NCI-H1930 (cell line): ENCODE data around the gene PRDM2.
"Not testable (repeated sequence)": the region's sequence is repeated elsewhere in the genome, so short reads cannot be mapped to it uniquely, and the experiment has no call there.

ENCODE experiments used
- DNase-seq, 2 experiments: peaks; one replicate each; lab custom pipeline; 2025; lab: John Stamatoyannopoulos, UW

Gene PRDM2

DNA sequence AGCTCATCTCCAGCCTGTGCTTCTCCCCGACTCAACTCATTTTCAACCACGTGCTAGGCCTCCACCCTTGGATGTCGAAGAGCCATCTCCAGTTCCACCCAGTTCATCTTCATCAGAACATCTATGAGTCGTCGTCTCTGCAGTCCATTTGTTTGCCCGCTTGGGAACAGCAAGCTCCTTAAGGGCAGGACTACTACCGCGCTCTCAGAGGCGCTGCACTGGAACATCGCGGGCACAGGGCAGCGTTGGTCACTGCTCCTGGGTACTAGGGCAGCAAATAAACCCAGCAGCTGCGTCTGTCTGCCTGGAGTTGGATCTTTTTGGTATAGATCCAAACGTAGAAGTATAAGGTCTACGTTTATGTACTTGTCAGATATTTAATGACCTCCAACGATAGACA, 478 bp upstream of the PRDM2 start:
- DNase-seq, result no peak

DNA sequence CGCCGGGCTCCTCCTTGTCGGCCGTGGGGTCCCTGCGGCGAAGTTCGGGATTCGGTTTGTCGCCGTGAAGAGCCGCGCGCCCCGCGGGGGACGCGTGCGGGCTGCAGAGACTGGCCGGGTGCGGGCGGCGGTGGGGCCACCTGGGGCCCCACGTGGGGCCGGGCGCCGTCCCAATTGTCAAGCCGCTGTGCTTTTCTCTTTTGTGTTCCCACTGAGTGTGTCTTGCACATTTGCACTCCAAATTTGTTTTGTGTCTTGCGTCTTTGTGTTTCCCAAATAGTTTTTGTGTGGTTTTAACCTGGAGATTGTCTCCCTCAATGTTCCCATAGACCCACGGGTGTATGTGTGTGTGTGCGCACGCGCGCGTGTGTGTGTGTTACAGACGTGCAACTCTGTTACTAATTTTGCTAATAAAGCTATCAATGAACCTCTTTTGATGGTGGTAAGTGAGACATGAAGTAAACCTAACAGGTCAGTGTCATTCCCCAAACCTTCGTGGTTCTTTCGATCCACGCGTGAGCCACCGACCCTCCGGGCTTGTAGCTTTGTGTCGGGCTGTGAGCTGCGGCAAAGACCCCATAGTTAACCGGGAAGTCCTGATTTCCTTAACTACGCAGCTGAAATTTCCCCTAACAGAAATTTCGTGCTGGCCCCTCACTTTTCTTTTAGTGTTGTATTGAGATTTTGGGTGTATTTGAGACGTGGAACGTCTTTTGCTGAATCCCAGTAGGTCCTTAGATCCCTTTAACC, 708 bp downstream of the PRDM2 start:
- DNase-seq, result peak in 1 of 2 experiments; percentile 8

DNA sequence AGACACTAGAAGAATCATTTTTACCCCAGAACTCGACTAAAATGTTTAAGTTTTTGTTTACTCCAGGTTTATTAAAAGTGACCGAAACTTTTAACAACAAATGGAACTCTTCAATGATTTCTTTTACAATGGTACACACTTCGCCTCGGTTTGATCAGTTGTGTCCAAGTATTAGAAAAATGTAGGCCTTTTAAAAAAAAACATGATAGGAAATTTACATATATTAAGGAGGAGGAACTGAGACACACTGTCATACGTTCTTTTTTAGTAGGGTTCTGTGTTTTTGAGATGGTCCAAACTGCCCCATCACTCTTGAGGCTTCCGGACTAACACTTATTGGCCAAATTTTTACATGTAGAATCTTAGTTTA, 1.3 kb downstream of the PRDM2 start:
- no peak for DNase-seq

- DNase-seq, result no peak
Observed at GRCh38 chr1:13702425-13703127, 2.6 kb downstream of the PRDM2 start.

GRCh38 chr1:13703128-13703513, 3.1 kb downstream of the PRDM2 start:
- no peak for DNase-seq

DNA sequence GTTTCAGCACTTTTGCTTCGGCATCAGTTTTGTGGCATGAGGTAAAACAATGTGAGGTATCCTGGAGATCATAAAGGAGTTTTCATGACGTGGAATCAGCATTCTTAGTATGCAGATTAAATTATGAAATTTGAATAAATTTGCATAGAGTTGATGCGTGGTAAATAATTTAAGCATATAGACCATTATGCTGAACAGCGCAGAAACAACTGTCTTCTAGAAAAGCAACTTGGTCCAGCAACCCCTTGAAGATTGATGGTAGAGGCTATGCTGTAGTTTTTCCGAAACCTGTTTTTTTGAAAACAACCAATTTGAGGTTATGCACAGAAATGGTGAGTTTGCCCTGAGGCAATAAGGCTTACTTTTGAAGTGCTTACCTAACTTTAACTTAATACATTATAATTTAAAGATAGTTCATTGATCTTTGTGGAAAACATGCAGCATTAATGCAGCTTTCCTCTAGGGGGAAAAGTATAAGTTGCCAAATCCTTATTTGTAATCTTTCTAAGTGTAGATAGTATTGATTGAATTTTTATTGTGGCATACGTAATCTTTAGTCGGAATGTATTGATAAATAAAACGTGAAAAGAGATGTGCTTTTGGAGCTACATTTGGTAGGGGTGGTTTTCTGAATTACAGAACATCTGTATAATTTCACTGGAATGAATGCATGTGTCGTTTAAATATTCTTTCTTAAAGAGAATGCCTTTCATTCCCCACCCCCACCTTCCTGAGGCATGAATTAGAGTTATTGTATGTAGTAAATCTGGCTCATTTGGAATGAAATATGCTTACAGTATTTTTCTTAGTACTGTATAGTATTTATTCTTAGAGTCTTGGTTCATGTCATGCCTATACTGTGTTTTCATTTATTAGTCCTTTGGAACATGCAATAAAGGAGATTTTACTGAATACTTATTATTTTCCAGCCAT, 3.8 kb downstream of the PRDM2 start:
- DNase-seq, result no peak

- no peak for DNase-seq
Observed at GRCh38 chr1:13706046-13706445, 6.1 kb downstream of the PRDM2 start.

GRCh38 chr1:13707164-13707563, 7.2 kb downstream of the PRDM2 start:
- DNase-seq, result no peak

GRCh38 chr1:13708380-13708982, 8.5 kb downstream of the PRDM2 start:
- no peak for DNase-seq

DNA sequence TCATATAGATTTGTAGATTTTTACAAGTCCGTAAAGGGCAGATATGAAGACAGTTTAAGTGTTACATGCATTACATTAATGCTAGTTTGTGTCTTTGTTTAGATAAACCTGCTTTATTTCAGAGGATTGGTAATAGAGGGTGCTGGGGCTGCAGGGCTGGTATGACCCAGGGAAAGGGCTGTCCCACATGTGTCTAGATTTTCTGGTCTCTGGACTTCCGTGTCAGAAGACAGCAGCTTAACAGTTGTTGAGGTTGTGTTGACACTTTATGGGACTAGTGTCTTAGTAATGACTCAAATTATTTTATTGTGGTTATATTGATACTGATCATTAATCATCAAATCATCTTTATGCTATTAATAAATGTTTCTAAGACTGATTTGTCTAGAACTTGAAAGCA, 10.1 kb downstream of the PRDM2 start:
- no peak for DNase-seq

DNA sequence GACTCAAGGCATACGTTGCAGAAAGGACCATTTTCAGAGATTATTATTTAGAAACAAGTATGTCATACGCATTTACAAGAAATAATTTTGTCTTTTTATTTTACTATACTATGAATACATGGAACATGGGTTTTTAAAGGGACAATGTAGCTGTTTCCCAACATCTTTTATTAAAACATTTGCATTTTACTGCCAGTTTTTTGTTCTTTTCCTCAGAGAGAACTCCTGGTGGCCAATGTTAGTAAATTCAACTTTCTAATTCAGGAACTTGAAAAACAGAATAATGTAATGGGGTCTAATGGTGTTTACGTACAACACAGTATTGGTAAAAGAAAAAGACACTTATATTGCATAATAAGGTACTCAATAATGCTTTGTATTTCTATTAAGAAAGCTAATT, 14.9 kb downstream of the PRDM2 start:
- no peak for DNase-seq

- DNase-seq, result not testable (repeated sequence)
Observed at GRCh38 chr1:13715616-13716287, 15.8 kb downstream of the PRDM2 start.

- no peak for DNase-seq
Observed at GRCh38 chr1:13722808-13723360, 22.9 kb downstream of the PRDM2 start.

- no peak for DNase-seq
Observed at GRCh38 chr1:13723810-13724209, 23.8 kb downstream of the PRDM2 start.

DNA sequence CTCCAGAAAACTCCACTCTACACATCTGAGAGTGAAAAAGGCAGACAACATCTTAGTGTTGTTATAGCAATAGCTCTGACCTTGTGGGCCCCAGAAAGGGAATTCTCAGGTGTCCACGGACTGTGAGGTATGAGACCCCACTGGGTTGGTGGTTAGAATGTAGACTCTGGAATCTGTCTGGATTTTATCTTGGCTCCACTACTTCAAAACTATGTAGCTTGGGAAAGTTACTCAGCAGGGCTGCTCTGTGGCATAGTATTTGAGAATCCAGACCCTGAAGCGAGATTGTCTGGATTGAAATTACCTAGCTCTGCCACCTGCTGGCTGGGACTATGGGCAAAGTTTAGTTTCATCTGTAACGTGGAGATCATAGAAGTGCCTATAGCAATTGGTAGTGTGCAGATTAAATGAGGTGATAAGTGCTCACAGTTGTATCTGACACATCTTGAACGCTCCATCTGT, 25.8 kb downstream of the PRDM2 start:
- DNase-seq, result no peak

DNA sequence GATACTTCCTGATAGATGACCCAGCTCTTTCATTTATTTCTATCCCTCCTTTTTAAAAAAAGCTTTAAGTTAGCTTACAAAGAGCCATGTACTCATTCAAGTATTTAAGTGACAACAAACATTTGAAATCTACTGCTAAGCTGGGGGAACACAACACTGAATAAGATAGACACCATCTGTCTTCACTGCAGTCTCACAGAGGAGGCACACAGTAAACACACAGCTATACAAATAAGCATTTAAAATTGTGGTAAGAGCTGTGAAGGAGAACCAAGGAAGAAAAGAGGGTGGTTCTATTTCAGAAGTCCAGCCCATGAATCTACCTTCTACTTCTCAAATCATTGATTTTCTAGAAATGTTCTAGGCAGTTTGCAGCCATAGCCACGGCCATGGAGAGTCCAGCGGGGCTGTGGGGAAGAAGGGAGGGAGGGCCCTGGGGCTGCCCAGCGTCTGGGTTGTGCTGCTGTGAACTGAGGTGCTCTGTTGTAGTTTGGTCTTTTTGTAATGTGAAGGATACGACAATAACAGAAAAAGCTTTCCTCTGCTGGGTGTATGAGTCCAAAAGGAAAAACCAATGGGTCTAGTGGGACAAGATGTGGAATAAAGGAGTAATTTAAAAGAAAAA, 28.2 kb downstream of the PRDM2 start:
- no peak for DNase-seq

GRCh38 chr1:13730291-13730690, 30.3 kb downstream of the PRDM2 start:
- no peak for DNase-seq

DNA sequence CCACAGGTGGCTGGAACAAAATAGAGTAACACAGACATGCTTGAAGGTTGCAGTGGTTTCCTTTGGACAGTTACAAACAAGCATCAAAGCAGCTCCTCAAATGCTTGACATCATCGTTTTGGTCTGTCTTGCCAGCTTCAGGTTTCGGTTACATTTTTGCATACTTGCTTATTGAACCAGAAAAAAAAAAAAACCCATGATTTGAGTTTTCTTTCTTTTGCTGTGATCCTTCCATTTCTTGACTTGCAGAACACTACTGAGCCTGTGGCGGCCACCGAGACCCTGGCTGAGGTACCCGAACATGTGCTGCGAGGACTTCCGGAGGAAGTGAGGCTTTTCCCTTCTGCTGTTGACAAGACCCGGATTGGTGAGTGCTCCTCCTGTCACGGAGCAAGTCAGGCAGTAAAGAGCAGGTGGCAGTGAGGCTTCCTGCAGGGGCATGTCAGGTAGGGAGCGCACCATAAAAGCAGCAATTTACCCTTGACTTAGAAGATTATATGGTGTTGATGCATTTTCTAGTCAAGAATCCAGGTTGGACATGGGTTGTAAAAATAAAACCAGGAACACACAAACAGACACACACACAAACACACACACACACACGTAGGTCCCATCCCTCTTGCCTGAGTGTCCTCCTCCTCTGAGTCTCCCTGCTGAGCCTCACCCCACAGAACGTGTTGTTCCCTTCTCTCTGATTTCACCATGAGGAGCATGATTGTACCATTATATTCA, 30.9 kb downstream of the PRDM2 start:
- DNase-seq, result no peak

GRCh38 chr1:13731897-13732296, 31.9 kb downstream of the PRDM2 start:
- no peak for DNase-seq
